Measurements from ENCODE around the gene CYBC1. TPM values are rescaled to one million over a fixed set of nuclear protein-coding genes. Genes with fewer than 3 reads are reported as not detected.

Gene CYBC1
- total and polyA plus RNA-seq, 9 of the 15 experiments (the other 6 are each of a cell fraction or from before 2014, with no cell fraction given), result 1.3 to 71.8 (median 49.9) TPM

- TF ChIP-seq NR2C2 (CRISPR knock-in tag; IDR thresholded peaks at IDR 0.05) (no peak), NR2C2 (tag; IDR thresholded peaks at IDR 0.05) (peak; percentile 45; the same call in 1 of the 2 replicates), ZFP30 (CRISPR knock-in tag; IDR thresholded peaks at IDR 0.05; ENCODE audit: borderline replicate concordance) (no peak), TCFL5 (CRISPR knock-in tag; conservative IDR thresholded peaks at IDR 0.05) (no peak), CCAR2 (IDR thresholded peaks at IDR 0.05; ENCODE audit: low read depth, low read length) (no peak), ARID1B (IDR thresholded peaks at IDR 0.05) (peak; percentile 100), E2F5 (CRISPR knock-in tag; IDR thresholded peaks at IDR 0.05) (no peak), ZNF280B (CRISPR knock-in tag; IDR thresholded peaks at IDR 0.05) (no peak), FOXA3 (CRISPR knock-in tag; conservative IDR thresholded peaks at IDR 0.05 in 1 of 2, IDR thresholded peaks at IDR 0.05 in 1 of 2) (peak; percentile 99), NFE2 (IDR thresholded peaks at IDR 0.05; ENCODE audit: low read depth) (peak; percentile 52; the same call in 1 of the 2 replicates), MYBL2 (IDR thresholded peaks at IDR 0.05; ENCODE audit: low read depth) (no peak), MYBL2 (CRISPR knock-in tag; IDR thresholded peaks at IDR 0.05; ENCODE audit: borderline replicate concordance) (no peak)
- TF ChIP-seq, protein P1, sequence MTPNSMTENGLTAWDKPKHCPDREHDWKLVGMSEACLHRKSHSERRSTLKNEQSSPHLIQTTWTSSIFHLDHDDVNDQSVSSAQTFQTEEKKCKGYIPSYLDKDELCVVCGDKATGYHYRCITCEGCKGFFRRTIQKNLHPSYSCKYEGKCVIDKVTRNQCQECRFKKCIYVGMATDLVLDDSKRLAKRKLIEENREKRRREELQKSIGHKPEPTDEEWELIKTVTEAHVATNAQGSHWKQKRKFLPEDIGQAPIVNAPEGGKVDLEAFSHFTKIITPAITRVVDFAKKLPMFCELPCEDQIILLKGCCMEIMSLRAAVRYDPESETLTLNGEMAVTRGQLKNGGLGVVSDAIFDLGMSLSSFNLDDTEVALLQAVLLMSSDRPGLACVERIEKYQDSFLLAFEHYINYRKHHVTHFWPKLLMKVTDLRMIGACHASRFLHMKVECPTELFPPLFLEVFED (CRISPR knock-in tag; conservative IDR thresholded peaks at IDR 0.05), result peak; percentile 85; the same call in 1 of the 2 replicates
- TF ChIP-seq, protein P2, sequence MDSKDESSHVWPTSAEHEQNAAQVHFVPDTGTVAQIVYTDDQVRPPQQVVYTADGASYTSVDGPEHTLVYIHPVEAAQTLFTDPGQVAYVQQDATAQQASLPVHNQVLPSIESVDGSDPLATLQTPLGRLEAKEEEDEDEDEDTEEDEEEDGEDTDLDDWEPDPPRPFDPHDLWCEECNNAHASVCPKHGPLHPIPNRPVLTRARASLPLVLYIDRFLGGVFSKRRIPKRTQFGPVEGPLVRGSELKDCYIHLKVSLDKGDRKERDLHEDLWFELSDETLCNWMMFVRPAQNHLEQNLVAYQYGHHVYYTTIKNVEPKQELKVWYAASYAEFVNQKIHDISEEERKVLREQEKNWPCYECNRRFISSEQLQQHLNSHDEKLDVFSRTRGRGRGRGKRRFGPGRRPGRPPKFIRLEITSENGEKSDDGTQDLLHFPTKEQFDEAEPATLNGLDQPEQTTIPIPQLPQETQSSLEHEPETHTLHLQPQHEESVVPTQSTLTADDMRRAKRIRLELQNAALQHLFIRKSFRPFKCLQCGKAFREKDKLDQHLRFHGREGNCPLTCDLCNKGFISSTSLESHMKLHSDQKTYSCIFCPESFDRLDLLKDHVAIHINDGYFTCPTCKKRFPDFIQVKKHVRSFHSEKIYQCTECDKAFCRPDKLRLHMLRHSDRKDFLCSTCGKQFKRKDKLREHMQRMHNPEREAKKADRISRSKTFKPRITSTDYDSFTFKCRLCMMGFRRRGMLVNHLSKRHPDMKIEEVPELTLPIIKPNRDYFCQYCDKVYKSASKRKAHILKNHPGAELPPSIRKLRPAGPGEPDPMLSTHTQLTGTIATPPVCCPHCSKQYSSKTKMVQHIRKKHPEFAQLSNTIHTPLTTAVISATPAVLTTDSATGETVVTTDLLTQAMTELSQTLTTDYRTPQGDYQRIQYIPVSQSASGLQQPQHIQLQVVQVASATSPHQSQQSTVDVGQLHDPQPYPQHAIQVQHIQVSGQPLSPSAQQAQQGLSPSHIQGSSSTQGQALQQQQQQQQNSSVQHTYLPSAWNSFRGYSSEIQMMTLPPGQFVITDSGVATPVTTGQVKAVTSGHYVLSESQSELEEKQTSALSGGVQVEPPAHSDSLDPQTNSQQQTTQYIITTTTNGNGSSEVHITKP (IDR thresholded peaks at IDR 0.05; ENCODE audit: partially characterized antibody), result no peak
- TF ChIP-seq, protein P3, sequence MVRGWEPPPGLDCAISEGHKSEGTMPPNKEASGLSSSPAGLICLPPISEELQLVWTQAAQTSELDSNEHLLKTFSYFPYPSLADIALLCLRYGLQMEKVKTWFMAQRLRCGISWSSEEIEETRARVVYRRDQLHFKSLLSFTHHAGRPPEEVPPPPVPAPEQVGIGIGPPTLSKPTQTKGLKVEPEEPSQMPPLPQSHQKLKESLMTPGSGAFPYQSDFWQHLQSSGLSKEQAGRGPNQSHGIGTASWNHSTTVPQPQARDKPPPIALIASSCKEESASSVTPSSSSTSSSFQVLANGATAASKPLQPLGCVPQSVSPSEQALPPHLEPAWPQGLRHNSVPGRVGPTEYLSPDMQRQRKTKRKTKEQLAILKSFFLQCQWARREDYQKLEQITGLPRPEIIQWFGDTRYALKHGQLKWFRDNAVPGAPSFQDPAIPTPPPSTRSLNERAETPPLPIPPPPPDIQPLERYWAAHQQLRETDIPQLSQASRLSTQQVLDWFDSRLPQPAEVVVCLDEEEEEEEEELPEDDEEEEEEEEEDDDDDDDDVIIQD (CRISPR knock-in tag; IDR thresholded peaks at IDR 0.05), result no peak
These were observed 11.4 kb upstream of the CYBC1 start (continued) for GRCh38 chr17:82461827-82462524.

Measured in K562 (cell line).